ENCODE results near the gene CPTP.
"Not testable (repeated sequence)": the region's sequence is repeated elsewhere in the genome, so short reads cannot be mapped to it uniquely, and the experiment has no call there.

Gene CPTP

GRCh38 chr1:1365875-1366698 lies 41.5 kb downstream of the CPTP start:
- DNase-seq (ENCODE audit: low read depth), result no peak

GRCh38 chr1:1366699-1367066 lies 42.1 kb downstream of the CPTP start:
- DNase-seq (ENCODE audit: low read depth), result no peak

DNA sequence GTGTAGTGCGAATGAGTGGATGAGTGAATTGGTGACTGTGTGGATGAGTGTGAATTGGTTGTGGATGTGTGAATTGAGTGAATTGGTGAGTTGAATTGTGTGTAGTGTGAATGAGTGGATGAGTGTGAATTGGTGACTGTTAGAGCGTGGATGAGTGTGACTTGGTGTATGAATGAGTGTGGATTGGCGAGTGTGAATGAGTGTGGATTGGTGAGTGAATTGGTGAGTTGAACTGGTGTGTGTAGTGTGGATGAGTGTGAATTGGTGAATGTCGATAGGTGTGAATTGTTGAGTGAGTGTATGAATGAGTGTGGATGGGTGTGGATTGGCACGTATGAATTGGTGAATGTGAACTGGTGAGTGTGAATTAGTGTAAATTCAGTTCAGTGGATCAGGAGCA lies 42.7 kb downstream of the CPTP start:
- no peak for DNase-seq (ENCODE audit: low read depth)

- not testable (repeated sequence) for DNase-seq (ENCODE audit: low read depth)
Measured at GRCh38 chr1:1370094-1370493, 45.5 kb downstream of the CPTP start.

DNA sequence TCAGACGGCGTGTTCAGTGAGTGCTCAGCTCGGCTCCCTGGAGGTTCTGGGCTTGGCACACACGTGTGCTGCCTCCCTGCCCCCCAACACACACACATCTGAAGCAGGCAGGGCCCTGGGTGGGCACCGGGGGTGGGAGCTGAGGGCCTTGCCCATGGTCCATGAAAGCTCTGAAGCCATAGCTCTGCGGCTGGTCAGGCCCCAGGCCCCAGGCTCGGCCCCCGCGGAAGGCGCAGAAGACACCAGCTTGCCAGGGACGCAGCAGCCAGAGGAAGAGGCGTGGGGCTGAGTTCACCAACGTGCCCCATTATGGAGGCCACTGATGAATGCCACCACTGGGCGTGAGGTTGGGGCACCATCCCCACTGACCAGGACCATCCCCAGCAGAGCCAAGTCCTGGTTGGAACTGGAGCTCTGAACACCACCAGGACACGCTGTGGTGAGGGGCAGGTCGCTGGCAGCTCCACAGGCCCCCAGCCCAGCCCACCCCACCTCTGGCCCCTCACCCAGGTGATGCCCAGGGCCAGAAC lies 46.2 kb downstream of the CPTP start:
- DNase-seq (ENCODE audit: low read depth), result no peak

DNA sequence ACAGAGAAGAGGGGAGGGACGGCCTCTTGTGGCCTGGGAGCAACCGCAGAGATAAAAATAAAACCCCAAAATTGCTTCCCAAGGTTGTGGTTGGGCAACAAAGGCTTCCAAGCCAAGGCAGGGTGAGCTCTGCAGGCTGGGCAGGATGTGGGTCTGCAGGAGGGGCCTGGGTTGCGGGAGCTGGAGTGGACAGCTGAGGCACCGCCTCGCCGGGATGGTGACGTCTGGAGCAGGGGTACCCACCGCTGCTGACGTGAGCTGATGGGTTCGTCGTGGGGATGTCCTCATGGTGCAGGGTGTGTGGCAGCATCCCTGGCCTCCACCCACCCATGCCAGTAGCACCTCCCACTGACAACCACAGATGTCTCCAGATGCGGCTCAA lies 46.8 kb downstream of the CPTP start:
- DNase-seq (ENCODE audit: low read depth), result peak; percentile 47

GRCh38 chr1:1371746-1372711 lies 47.4 kb downstream of the CPTP start:
- peak; percentile 66 for DNase-seq (ENCODE audit: low read depth)

GRCh38 chr1:1373051-1373814 lies 48.6 kb downstream of the CPTP start:
- no peak for DNase-seq (ENCODE audit: low read depth)

DNA sequence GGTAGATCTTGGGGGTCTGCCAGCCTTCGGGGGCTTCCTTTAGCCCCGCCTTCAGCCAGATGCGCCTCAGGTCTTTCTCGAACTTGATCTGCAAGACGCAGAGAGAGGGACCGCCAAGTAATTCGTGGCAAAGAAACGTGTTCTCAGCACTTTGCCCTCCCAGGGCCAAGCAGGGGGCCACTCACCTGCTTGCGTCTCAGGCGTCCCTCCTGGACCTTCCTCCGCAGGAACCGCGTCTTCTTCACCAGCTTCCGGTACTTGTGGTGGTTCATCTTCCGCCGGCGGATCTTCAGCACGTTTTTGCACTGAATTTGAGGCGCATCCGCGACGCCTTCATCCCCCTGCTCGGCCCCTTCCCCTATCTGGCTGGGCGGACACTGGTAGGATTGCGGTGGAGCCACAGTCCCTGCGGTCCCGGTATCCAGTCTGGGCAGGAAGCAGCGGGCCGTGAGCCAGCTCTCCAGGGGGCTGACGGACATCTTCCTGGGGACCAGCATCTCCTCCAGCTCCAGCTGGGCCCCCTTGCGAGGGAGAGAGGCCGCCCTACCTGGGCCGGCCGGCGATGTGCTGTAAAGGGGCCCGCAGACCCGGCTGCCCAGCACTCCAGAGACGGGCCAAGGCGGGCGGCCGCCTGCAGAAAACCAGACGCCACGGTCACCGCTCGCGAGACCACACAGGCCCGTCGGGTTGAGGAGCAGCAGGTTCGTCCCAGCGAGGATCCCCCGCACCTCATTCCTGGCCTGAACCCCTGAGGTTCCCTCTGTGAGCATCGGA lies 49.4 kb downstream of the CPTP start:
- no peak for DNase-seq (ENCODE audit: low read depth)

GRCh38 chr1:1374589-1374928 lies 50.0 kb downstream of the CPTP start:
- DNase-seq (ENCODE audit: low read depth), result no peak

DNA sequence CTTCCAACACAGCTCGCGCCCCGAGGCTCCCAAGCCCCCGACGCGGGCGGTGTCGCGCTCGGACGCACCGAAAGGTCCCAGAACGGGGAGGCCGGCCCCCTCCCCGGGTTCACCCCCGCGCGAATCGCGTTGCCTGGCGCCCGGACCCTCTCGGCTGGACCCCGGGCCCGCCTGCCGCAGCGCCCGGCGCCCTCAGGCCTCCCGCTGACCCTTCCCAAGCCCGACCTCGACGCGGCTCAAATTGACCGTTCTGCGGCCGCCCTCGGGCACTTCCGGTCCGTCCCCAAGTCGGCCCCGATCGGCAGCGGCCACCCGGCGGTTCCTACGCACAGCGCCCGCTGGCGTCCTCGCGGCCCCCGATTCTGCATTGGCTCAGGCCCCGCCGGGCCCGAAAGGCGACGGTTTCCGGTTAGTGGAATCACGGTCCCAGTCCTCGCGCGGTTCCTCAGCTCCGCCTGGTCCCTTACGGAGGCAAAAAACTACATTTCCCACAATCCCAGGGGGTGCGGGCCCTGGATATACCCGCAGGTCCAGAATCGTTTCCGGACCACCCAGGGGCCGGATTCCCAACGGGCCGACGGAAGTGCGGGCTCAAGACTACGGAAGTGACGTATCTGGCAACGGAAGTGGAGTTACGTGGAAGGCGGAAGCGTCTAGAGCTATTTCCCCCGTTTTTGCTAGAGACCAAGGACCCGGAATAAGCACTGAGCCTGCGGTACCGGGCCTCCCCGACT lies 50.5 kb downstream of the CPTP start, which contains the start of gene AURKAIP1:
Gene AURKAIP1 (minus strand): TSS at position 279 of the 734 bp plus-strand sequence. CDS start 451 bp downstream, outside the sequence.
- DNase-seq (ENCODE audit: low read depth), result peak; percentile 92

DNA sequence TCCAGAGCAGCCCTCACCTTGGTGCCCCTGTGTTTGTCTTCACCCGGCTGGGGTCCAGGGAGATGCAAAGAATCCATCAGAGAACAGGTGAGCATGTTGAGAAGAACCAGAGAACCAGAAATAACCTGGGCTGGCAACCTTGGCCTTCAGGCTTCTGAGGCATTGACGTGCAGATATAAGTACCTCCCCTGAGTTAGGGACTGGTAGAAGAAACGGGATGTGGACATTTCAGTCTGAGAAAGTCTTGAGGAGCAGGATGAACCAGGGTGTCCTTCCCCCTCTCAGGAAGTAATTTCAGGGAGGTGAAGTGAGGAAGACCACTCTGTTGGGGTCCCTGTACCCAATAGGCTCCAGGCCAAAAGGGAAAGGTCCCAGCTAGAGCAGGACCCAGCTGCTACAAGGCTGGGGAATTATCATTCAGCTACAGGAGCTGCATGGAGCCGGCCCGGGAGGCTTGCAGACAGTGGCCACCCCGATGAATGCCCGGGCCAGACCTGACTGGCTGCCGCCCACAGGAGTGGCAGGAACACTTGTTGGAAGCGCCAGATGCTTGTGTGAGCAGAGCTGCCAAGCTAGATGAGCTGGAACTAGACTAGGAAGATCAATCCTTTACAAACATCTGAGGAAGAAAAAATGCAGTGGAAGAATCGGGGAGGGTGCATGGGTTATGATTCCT lies 52.1 kb downstream of the CPTP start:
- DNase-seq (ENCODE audit: low read depth), result no peak

- DNase-seq (ENCODE audit: low read depth), result no peak
Measured at GRCh38 chr1:1377540-1378205, 53.1 kb downstream of the CPTP start.

Data from activated T-helper 1 cell treated with Interleukin-2 at 50 U/mL for 16 hours (primary cell).